Activated T-helper 17 cell treated with anti-CD3 and anti-CD28 coated beads, Interleukin-2, amount 50 U/mL, for 72 hours (primary cell): ENCODE data around the gene FUCA2. TPM values are rescaled to one million over a fixed set of nuclear protein-coding genes. Genes with fewer than 3 reads are reported as not detected.
"Not testable (repeated sequence)": the region's sequence is repeated elsewhere in the genome, so short reads cannot be mapped to it uniquely, and the experiment has no call there.

ENCODE experiments used
- ATAC-seq: fragments of 150-1000 bp; cut with Tn5 transposase; replicated peaks from 2 replicates; pipeline ENCODE4 v1.10.0; 2021; ENCODE audit warnings: mild to moderate bottlenecking, moderate library complexity
- H3K27ac Mint-ChIP-seq: one replicate; pipeline ENCODE4 v1.8.0; 2022; ENCODE audit warnings: mixed read lengths
- H3K27me3 Mint-ChIP-seq: one replicate; pipeline ENCODE4 v1.8.0; 2022; ENCODE audit warnings: mixed read lengths
- H3K36me3 Mint-ChIP-seq: one replicate; pipeline ENCODE4 v1.8.0; 2022; ENCODE audit warnings: low read depth, mild to moderate bottlenecking, mixed read lengths
- H3K4me1 Mint-ChIP-seq: one replicate; pipeline ENCODE4 v1.8.0; 2022; ENCODE audit warnings: mixed read lengths
- H3K4me3 Mint-ChIP-seq: one replicate; pipeline ENCODE4 v1.8.0; 2022; ENCODE audit warnings: mild to moderate bottlenecking, mixed read lengths
- H3K9me3 Mint-ChIP-seq: one replicate; pipeline ENCODE4 v1.8.0; 2022; ENCODE audit warnings: mixed read lengths
- total RNA-seq, 2 donors: library from RNA; stranded (reverse); gene quantifications; one replicate each; pipeline ENCODE4 v1.2.3, GENCODE V29; 2022

FUCA2 gene
- total RNA-seq, 2 donors from 2014 or later: 19.3 to 32.7 TPM

- no peak overlapping the region for H3K4me3 Mint-ChIP-seq
- H3K27ac Mint-ChIP-seq: no peak overlapping the region
- no peak for ATAC-seq
- peaks cover 18% of the 10 kb centered on the region for H3K4me1 Mint-ChIP-seq
- no peaks in the 10 kb centered on the region for H3K9me3 Mint-ChIP-seq
- peaks cover 31% of the 10 kb centered on the region for H3K36me3 Mint-ChIP-seq
- no peaks in the 10 kb centered on the region for H3K27me3 Mint-ChIP-seq
These were observed 13.1 kb downstream of the FUCA2 start for GRCh38 chr6:143498428-143498827.

GRCh38 chr6:143496974-143497373, 14.5 kb downstream of the FUCA2 start:
- H3K4me1 Mint-ChIP-seq: peaks cover 18% of the 10 kb centered on the region
- H3K4me3 Mint-ChIP-seq: no peak overlapping the region
- H3K27me3 Mint-ChIP-seq: no peaks in the 10 kb centered on the region
- H3K9me3 Mint-ChIP-seq: no peaks in the 10 kb centered on the region
- no peak for ATAC-seq
- H3K36me3 Mint-ChIP-seq: peaks cover 31% of the 10 kb centered on the region
- no peak overlapping the region for H3K27ac Mint-ChIP-seq

GRCh38 chr6:143490775-143491174, 20.7 kb downstream of the FUCA2 start:
- no peaks in the 10 kb centered on the region for H3K27me3 Mint-ChIP-seq
- no peaks in the 10 kb centered on the region for H3K4me1 Mint-ChIP-seq
- peaks cover 18% of the 10 kb centered on the region for H3K36me3 Mint-ChIP-seq
- ATAC-seq: no peak
- H3K4me3 Mint-ChIP-seq: no peak overlapping the region
- H3K27ac Mint-ChIP-seq: no peak overlapping the region
- H3K9me3 Mint-ChIP-seq: no peaks in the 10 kb centered on the region

- ATAC-seq: no peak
- no peak overlapping the region for H3K27ac Mint-ChIP-seq
- H3K27me3 Mint-ChIP-seq: no peaks in the 10 kb centered on the region
- H3K4me3 Mint-ChIP-seq: no peak overlapping the region
- H3K9me3 Mint-ChIP-seq: no peaks in the 10 kb centered on the region
- H3K36me3 Mint-ChIP-seq: peaks cover 16% of the 10 kb centered on the region
- H3K4me1 Mint-ChIP-seq: no peaks in the 10 kb centered on the region
These were observed 21.3 kb downstream of the FUCA2 start for GRCh38 chr6:143490244-143490643.

DNA sequence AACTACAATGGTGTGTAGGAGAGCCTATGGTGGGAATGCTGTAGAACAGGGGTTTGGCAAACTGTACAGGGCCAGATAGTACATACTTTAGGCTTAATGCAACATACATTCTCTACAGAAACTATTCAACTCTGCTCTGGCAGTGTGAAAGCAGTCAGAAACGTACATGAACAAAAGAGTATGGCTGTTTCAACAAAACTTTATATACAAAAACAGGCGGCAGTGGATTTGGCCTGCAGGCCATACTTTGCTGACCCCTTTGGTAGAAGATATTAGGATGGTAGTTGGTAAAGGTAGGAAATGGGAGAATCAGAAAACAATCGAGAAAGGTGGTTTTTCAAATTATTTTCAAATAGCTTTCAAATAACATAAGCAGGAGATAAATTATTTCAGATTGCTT, 24.8 kb downstream of the FUCA2 start:
- Mint-ChIP-seq H3K27ac (no peak overlapping the region), H3K27me3 (no peaks in the 10 kb centered on the region), H3K4me3 (no peak overlapping the region), H3K4me1 (no peaks in the 10 kb centered on the region), H3K36me3 (peaks cover 7% of the 10 kb centered on the region), H3K9me3 (no peaks in the 10 kb centered on the region)
- ATAC-seq: no peak

DNA sequence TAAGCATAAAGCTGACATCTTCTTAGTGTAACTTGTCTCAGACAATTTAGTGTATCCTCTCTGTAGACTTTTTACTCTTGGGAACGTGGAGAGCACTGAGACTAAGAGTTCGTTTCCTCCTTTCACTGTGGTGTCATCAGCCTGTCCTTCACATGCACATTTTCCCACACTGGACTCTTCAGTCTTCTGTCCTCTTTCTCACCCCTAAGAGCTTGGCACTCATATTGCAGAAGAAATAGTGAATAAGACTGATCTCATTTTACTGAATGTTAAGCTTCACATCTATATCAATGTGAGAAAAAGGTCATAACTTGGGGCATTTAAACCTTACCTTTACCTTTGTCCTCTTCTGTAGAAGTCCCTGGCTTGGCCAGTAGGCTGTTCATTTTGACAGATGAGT, 25.6 kb downstream of the FUCA2 start:
- Mint-ChIP-seq H3K36me3 (peaks cover 7% of the 10 kb centered on the region), H3K27me3 (no peaks in the 10 kb centered on the region), H3K4me1 (no peaks in the 10 kb centered on the region), H3K27ac (no peak overlapping the region), H3K4me3 (no peak overlapping the region), H3K9me3 (no peaks in the 10 kb centered on the region)
- no peak for ATAC-seq

GRCh38 chr6:143482593-143482992, 28.9 kb downstream of the FUCA2 start:
- H3K9me3 Mint-ChIP-seq: no peaks in the 10 kb centered on the region
- H3K36me3 Mint-ChIP-seq: peaks cover 33% of the 10 kb centered on the region
- peak overlapping the region; percentile 59 for H3K27ac Mint-ChIP-seq
- H3K27me3 Mint-ChIP-seq: no peaks in the 10 kb centered on the region
- H3K4me3 Mint-ChIP-seq: no peak overlapping the region
- peak; percentile 76 for ATAC-seq
- H3K4me1 Mint-ChIP-seq: no peaks in the 10 kb centered on the region

GRCh38 chr6:143478479-143479062, 32.9 kb downstream of the FUCA2 start:
- Mint-ChIP-seq H3K36me3 (peaks cover 64% of the 10 kb centered on the region), H3K27me3 (no peaks in the 10 kb centered on the region), H3K9me3 (no peaks in the 10 kb centered on the region), H3K27ac (no peak overlapping the region), H3K4me1 (no peaks in the 10 kb centered on the region), H3K4me3 (no peak overlapping the region)
- no peak for ATAC-seq

- Mint-ChIP-seq H3K27ac (no peak overlapping the region), H3K27me3 (no peaks in the 10 kb centered on the region), H3K9me3 (no peaks in the 10 kb centered on the region), H3K36me3 (peaks cover 84% of the 10 kb centered on the region), H3K4me3 (no peak overlapping the region), H3K4me1 (no peaks in the 10 kb centered on the region)
- ATAC-seq: no peak
These were observed 35.0 kb downstream of the FUCA2 start for GRCh38 chr6:143476545-143476944.

GRCh38 chr6:143471822-143472221, 39.7 kb downstream of the FUCA2 start:
- Mint-ChIP-seq H3K27me3 (no peaks in the 10 kb centered on the region), H3K4me1 (no peaks in the 10 kb centered on the region), H3K36me3 (peaks cover 92% of the 10 kb centered on the region), H3K9me3 (no peaks in the 10 kb centered on the region), H3K27ac (no peak overlapping the region), H3K4me3 (no peak overlapping the region)
- no peak for ATAC-seq

DNA sequence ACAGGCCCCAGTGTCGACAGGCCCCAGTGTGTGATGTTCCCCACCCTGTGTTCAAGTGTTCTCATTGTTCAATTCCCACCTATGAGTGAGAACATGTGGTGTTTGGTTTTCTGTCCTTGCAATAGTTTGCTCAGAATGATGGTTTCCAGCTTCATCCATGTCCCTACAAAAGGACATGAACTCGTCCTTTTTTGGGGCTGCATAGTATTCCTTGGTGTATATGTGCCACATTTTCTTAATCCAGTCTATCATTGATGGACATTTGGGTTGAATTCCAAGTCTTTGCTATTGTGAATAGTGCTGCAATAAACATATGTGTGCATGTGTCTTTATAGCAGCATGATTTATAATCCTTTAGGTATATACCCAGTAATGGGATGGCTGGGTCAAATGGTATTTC, 42.7 kb downstream of the FUCA2 start:
- H3K4me3 Mint-ChIP-seq, H3K4me1 Mint-ChIP-seq, H3K27me3 Mint-ChIP-seq, ATAC-seq, H3K27ac Mint-ChIP-seq, H3K9me3 Mint-ChIP-seq: not testable (repeated sequence)
- peaks cover 91% of the 10 kb centered on the region for H3K36me3 Mint-ChIP-seq

DNA sequence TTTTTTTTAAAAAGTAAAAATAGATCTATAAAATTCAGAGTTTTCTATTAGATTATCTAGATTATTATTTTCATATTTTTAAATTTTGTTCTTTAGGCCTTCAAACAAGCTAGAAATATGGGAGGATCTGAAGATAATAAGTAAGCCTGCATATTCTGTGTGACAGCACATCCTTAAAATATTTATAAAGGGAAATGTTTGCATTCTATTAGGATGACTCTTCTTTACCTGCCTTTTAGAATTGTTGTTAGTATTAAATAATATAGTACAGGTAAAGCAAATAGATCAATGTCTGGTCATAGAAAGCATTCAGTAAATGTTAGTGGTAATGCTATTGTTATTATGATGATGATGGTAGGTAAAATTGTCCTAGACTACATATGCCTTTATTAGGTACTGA, 43.5 kb downstream of the FUCA2 start:
- Mint-ChIP-seq H3K36me3 (peaks cover 88% of the 10 kb centered on the region), H3K9me3 (no peaks in the 10 kb centered on the region), H3K4me3 (no peak overlapping the region), H3K27ac (no peak overlapping the region), H3K27me3 (no peaks in the 10 kb centered on the region), H3K4me1 (no peaks in the 10 kb centered on the region)
- no peak for ATAC-seq

DNA sequence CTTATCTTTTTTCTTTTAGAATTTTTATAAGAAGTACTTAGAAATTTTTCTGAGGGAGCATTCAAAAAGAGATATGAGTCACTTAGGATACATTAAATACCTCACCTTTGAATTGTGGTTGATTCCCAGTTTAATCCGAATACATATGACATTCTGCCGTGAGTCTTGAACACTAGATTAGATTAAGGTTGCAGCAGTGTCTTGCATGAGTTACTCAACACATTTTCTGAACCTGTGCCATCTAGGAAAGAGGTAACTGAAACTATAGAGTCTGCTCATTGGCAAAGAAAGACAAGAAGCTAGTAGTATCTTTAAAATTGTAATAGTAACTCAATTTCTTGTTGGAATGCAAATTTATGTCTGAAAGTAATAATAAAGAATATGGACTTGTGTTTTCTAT, 46.0 kb downstream of the FUCA2 start:
- Mint-ChIP-seq H3K9me3 (no peaks in the 10 kb centered on the region), H3K27me3 (no peaks in the 10 kb centered on the region), H3K4me3 (no peak overlapping the region), H3K4me1 (no peaks in the 10 kb centered on the region), H3K27ac (no peak overlapping the region), H3K36me3 (peaks cover 86% of the 10 kb centered on the region)
- ATAC-seq: no peak

DNA sequence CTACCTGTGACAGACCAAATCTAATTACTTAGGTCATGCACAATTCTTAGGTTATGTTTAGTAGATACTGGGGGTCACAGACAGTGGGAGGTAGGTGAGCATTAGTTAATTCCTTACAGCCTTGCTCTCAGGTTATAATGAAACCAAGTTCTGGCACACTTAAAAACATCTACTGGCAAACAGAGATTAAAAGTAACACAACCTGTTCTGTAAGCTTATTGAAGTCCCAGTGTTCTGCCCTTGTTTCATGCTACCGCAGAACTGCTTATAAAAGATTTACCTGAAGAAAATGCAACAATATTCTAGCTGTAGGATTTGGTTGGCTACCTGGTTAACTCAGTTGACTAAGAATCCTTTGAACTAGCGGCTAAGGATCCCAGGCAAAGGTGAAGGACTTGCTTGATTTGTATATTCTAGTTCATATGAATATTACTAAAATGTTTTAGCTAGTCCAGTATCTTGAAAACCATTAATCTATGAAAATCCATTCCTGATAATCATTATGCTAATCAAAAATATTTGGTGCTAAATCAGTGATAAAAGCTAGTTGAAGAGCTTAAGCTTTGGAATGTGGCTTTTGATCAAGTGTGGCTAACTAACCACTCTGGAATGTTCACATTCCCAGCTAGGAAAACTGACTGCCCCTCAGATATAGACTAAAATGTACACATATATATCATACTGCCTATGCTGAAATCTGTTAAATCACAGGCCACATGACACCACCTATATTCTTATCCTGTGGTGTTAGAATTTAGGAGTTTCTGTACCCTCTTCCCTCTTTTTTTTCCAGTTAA, 53.8 kb downstream of the FUCA2 start:
- Mint-ChIP-seq H3K27ac (no peak overlapping the region), H3K9me3 (no peaks in the 10 kb centered on the region), H3K36me3 (peaks cover 55% of the 10 kb centered on the region), H3K27me3 (no peaks in the 10 kb centered on the region), H3K4me3 (no peak overlapping the region), H3K4me1 (peaks cover 19% of the 10 kb centered on the region)
- ATAC-seq: no peak

DNA sequence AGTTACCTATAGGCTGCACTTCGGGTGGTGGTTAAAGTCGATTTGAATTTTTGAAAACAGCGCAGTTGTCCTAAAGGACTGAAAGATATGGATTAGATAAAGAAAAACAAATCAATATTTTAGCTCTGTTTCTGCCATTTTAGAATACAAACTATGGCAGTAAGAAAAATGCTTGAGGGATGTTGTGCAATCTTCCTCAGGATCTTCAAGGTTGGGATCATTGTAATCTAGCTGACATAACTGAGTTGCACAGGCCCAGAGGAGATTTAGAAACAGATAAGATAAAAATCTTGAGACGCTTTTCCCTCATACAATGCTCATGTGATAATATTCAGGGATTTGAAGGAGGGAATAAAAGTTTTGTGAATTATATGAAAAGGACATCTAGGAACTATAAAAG, 60.0 kb downstream of the FUCA2 start:
- Mint-ChIP-seq H3K27me3 (no peaks in the 10 kb centered on the region), H3K4me1 (peaks cover 24% of the 10 kb centered on the region), H3K27ac (peak overlapping the region; percentile 96), H3K36me3 (peaks cover 35% of the 10 kb centered on the region), H3K9me3 (no peaks in the 10 kb centered on the region), H3K4me3 (peak overlapping the region; percentile 97)
- ATAC-seq: no peak
